Measurements from ENCODE around the gene LCMT1. TPM values are rescaled to one million over a fixed set of nuclear protein-coding genes. Genes with fewer than 3 reads are reported as not detected.

LCMT1 gene
- polyA plus RNA-seq, 2 of the 4 experiments (the other 2 are of a cell fraction), result 36.4 to 47.6 TPM

DNA sequence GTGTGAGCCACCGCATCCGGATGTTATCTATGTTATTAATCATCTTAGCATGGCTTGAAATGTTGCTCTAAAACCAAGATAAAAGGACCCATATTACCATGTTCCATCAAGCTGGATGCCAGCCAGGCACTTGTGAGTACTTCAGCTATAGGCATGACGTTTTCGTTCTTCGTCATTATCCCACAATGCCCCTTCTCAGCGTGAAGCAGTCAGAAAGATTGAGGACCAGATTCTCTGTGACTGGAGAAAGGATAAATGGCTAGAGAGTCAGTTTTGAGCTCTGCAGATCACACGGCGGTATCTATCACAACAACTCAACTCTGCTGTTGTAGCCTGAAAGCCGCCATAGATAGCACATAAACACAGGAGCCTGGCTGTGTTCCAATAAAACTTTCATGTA, 29.8 kb upstream of the LCMT1 start:
- Histone ChIP-seq H3K9me3 (no peaks in the 10 kb centered on the region), H3K4me3 (no peak overlapping the region), H3K4me1 (no peaks in the 10 kb centered on the region), H3K27ac (no peak overlapping the region), H3K4me2 (no peak overlapping the region)
- TF ChIP-seq, protein P1, sequence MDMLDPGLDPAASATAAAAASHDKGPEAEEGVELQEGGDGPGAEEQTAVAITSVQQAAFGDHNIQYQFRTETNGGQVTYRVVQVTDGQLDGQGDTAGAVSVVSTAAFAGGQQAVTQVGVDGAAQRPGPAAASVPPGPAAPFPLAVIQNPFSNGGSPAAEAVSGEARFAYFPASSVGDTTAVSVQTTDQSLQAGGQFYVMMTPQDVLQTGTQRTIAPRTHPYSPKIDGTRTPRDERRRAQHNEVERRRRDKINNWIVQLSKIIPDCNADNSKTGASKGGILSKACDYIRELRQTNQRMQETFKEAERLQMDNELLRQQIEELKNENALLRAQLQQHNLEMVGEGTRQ (IDR thresholded peaks at IDR 0.05), result no peak
- no peak for TF ChIP-seq SMC3 (IDR thresholded peaks at IDR 0.05)
- no peak for TF ChIP-seq GATA3 (IDR thresholded peaks at IDR 0.05; ENCODE audit: borderline replicate concordance)
- no peak for TF ChIP-seq EP300 (IDR thresholded peaks at IDR 0.05)
- TF ChIP-seq NPAS2 (CRISPR knock-in tag; IDR thresholded peaks at IDR 0.05; ENCODE audit: borderline replicate concordance), result no peak
- no peak for TF ChIP-seq FOSL2 (IDR thresholded peaks at IDR 0.05)
- TF ChIP-seq FOSL2 (CRISPR knock-in tag; IDR thresholded peaks at IDR 0.05), result no peak
- TF ChIP-seq RFX5 (IDR thresholded peaks at IDR 0.05), result no peak
- no peak for TF ChIP-seq POLR2AphosphoS2 (conservative IDR thresholded peaks at IDR 0.05; ENCODE audit: low read length)
- no peak for TF ChIP-seq RNF2 (IDR thresholded peaks at IDR 0.05; ENCODE audit: borderline replicate concordance, low read depth)
- no peak for TF ChIP-seq KDM5A (IDR thresholded peaks at IDR 0.05)
- TF ChIP-seq CEBPB (IDR thresholded peaks at IDR 0.05), result no peak
- TF ChIP-seq CBX8 (IDR thresholded peaks at IDR 0.05), result no peak
- no peak for TF ChIP-seq HES2 (IDR thresholded peaks at IDR 0.05)
- no peak for TF ChIP-seq HDAC2 (IDR thresholded peaks at IDR 0.05)
- no peak for TF ChIP-seq HOXB13 (CRISPR knock-in tag; IDR thresholded peaks at IDR 0.05; ENCODE audit: low read depth)
- TF ChIP-seq ZFP36 (IDR thresholded peaks at IDR 0.05; ENCODE audit: borderline replicate concordance, partially characterized antibody), result no peak
- no peak for TF ChIP-seq NFE2L2 (conservative IDR thresholded peaks at IDR 0.05; ENCODE audit: low read length)
- TF ChIP-seq ZNF302 (CRISPR knock-in tag; IDR thresholded peaks at IDR 0.05), result no peak
- WGBS (ENCODE audit: missing lambda C conversion rate), result 86% methylated on average over 9 of the region's 9 CpGs
- DNase-seq (ENCODE audit: low read depth in 1 of 2, low spot score in 1 of 2) (no peak), ATAC-seq (no peak), FAIRE-seq (no peak)
- CTCF ChIA-PET, result interaction anchor here (1.9 kb wide), 1 partner anchor 144 kb away, joined by 5 read pairs; no protein-coding TSS in a partner anchor
- POLR2A ChIA-PET, result interaction anchor here (0.6 kb wide), 1 partner anchor 10 kb away, joined by 3 read pairs; no protein-coding TSS in a partner anchor

- POLR2A ChIA-PET, result no interaction called here
- TF ChIP-seq SMC3 (IDR thresholded peaks at IDR 0.05) (no peak), E2F6 (IDR thresholded peaks at IDR 0.05; ENCODE audit: borderline replicate concordance, low read depth) (no peak), BHLHE40 (IDR thresholded peaks at IDR 0.05; ENCODE audit: low read depth, low read length) (no peak), EHMT2 (IDR thresholded peaks at IDR 0.05; ENCODE audit: low read depth) (no peak), HOXB5 (CRISPR knock-in tag; IDR thresholded peaks at IDR 0.05) (no peak)
- H3K27ac ChIP-seq, result no peak overlapping the region
- ATAC-seq, result no peak
- CTCF ChIA-PET, result no interaction called here
- FAIRE-seq, result no peak
- no peaks in the 10 kb centered on the region for H3K4me1 ChIP-seq
- no peak overlapping the region for H3K4me3 ChIP-seq
- no peak overlapping the region for H3K4me2 ChIP-seq
- DNase-seq (ENCODE audit: low read depth in 1 of 2, low spot score in 1 of 2), result no peak
- WGBS (ENCODE audit: missing lambda C conversion rate), result 61% methylated on average over 6 of the region's 6 CpGs
- H3K9me3 ChIP-seq, result no peaks in the 10 kb centered on the region
These were observed 28.5 kb upstream of the LCMT1 start for GRCh38 chr16:25083065-25083464.

DNA sequence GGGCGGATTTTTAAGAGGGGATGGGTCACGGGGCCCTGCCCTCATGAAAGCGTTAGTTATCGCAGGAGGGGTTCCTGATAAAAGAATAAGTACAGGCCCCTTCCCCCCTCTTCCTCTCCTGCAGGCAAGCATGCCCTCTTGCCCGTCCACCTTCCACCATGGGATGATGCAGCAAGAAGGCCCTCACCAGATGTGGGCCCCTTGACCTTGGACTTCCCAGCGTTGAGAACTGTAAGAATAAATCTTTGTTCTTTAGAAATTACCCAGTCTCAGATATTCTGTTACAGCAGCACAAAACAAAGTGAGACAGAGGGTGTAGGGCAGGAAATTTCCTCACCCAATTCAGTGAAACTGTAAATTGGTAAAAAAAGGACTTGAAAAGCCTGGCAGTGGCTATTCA, 27.8 kb upstream of the LCMT1 start:
- ATAC-seq, result no peak
- Histone ChIP-seq H3K27ac (no peak overlapping the region), H3K4me2 (no peak overlapping the region), H3K9me3 (no peaks in the 10 kb centered on the region), H3K4me3 (no peak overlapping the region), H3K4me1 (no peaks in the 10 kb centered on the region)
- no peak for TF ChIP-seq MAFK (IDR thresholded peaks at IDR 0.05; ENCODE audit: partially characterized antibody)
- TF ChIP-seq ZFP36 (IDR thresholded peaks at IDR 0.05; ENCODE audit: borderline replicate concordance, partially characterized antibody), result no peak
- no peak for TF ChIP-seq KDM1A (IDR thresholded peaks at IDR 0.05; ENCODE audit: low read depth)
- TF ChIP-seq, protein P1 (IDR thresholded peaks at IDR 0.05), result no peak
- TF ChIP-seq RARB (CRISPR knock-in tag; IDR thresholded peaks at IDR 0.05), result no peak
- TF ChIP-seq POLR2A (IDR thresholded peaks at IDR 0.05; ENCODE audit: low read length), result no peak
- TF ChIP-seq GATA3 (IDR thresholded peaks at IDR 0.05; ENCODE audit: borderline replicate concordance), result no peak
- no peak for TF ChIP-seq NPAS2 (CRISPR knock-in tag; IDR thresholded peaks at IDR 0.05; ENCODE audit: borderline replicate concordance)
- no peak for TF ChIP-seq E2F6 (IDR thresholded peaks at IDR 0.05; ENCODE audit: borderline replicate concordance, low read depth)
- TF ChIP-seq RCOR1 (IDR thresholded peaks at IDR 0.05; ENCODE audit: low read depth, low read length), result no peak
- TF ChIP-seq CHD4 (IDR thresholded peaks at IDR 0.05; ENCODE audit: borderline replicate concordance), result no peak
- no peak for TF ChIP-seq HOXB5 (CRISPR knock-in tag; IDR thresholded peaks at IDR 0.05)
- no peak for TF ChIP-seq NFE2L2 (conservative IDR thresholded peaks at IDR 0.05; ENCODE audit: low read length)
- no peak for TF ChIP-seq RFX5 (IDR thresholded peaks at IDR 0.05)
- TF ChIP-seq HES2 (IDR thresholded peaks at IDR 0.05), result no peak
- DNase-seq (ENCODE audit: low read depth in 1 of 2, low spot score in 1 of 2), result no peak
- ChIA-PET CTCF (no interaction called here), POLR2A (no interaction called here)
- 74% methylated on average over 6 of the region's 6 CpGs for WGBS (ENCODE audit: missing lambda C conversion rate)
- no peak for FAIRE-seq
